ENCODE data around the gene FGF14.

Gene FGF14

GRCh38 chr13:101811284-101811839 is 590.5 kb downstream of the FGF14 start:
- no peak for DNase-seq (ENCODE audit: low read depth in 1 of 2, low spot score in 1 of 2)

GRCh38 chr13:101799196-101799595 is 602.7 kb downstream of the FGF14 start:
- no peak for DNase-seq (ENCODE audit: low read depth in 1 of 2, low spot score in 1 of 2)

- DNase-seq (ENCODE audit: low read depth in 1 of 2, low spot score in 1 of 2), result no peak
These were observed 603.4 kb downstream of the FGF14 start for GRCh38 chr13:101798437-101798836.

- no peak for DNase-seq (ENCODE audit: low read depth in 1 of 2, low spot score in 1 of 2)
These were observed 606.4 kb downstream of the FGF14 start for GRCh38 chr13:101795460-101795859.

DNA sequence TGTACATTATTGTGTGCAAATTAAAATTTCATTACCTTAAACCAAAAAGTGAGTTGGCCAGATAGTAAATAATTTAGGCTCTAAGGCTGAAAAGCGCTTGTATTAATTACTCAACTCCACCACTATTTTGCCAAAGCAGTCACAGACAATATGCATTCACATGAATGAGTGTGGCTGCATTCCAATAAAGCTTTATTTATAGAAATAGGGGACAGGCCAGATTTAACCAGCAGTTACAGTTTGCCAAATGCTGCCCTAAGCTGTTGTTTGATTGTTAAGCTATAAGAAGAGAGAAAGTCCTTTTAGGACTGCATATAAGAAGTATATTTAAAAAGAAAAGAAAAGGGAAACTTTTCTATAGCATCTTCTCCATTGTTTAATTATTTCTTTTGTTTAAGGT is 606.8 kb downstream of the FGF14 start:
- no peak for DNase-seq (ENCODE audit: low read depth in 1 of 2, low spot score in 1 of 2)

- DNase-seq (ENCODE audit: low read depth in 1 of 2, low spot score in 1 of 2), result no peak
These were observed 609.7 kb downstream of the FGF14 start for GRCh38 chr13:101792189-101792588.

DNA sequence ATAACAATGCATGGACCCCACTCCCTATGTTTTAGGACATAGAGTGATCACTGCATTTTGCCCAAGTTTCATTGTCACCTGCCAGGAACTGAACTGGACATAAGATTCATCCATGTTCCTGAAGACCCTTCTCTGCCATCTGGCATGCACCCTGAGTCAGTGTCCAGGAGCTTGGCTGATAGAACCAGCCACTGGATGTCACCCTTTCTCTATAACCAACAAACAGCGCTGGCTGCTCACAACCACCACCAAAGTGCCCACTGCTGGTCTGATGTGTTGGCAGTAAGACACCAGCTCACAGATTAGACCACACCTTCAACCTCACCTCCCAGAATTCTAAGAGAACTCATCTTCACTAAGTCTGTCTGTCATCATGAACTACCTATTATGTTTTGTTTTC is 616.0 kb downstream of the FGF14 start:
- DNase-seq (ENCODE audit: low read depth in 1 of 2, low spot score in 1 of 2), result no peak

GRCh38 chr13:101784313-101784712 is 617.5 kb downstream of the FGF14 start:
- DNase-seq (ENCODE audit: low read depth in 1 of 2, low spot score in 1 of 2), result no peak

- no peak for DNase-seq (ENCODE audit: low read depth in 1 of 2, low spot score in 1 of 2)
These were observed 618.3 kb downstream of the FGF14 start for GRCh38 chr13:101783554-101783953.

GRCh38 chr13:101780211-101780610 is 621.6 kb downstream of the FGF14 start:
- DNase-seq (ENCODE audit: low read depth in 1 of 2, low spot score in 1 of 2), result no peak

- no peak for DNase-seq (ENCODE audit: low read depth in 1 of 2, low spot score in 1 of 2)
These were observed 622.7 kb downstream of the FGF14 start for GRCh38 chr13:101779147-101779546.

GRCh38 chr13:101775267-101775666 is 626.6 kb downstream of the FGF14 start:
- DNase-seq (ENCODE audit: low read depth in 1 of 2, low spot score in 1 of 2), result no peak

- DNase-seq (ENCODE audit: low read depth in 1 of 2, low spot score in 1 of 2), result no peak
These were observed 627.5 kb downstream of the FGF14 start for GRCh38 chr13:101774393-101774792.

DNA sequence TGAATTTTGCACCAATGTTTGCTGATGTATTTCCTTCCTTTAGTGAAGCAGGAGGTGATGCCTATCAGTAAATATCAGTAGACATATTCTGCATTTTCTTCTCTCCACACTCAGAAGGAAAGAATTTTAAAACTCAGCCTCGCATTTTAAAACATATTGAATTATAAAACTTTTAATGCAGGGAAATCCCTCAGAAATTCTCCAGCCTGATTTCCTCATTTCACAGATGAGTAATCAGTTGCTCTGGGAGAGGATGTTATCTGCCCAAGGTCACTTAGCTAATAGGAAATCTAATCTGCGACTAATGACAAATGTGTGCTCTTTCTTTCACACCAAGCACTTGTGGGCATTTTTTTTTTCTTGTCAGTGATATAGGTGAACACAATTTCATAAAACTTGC is 628.8 kb downstream of the FGF14 start:
- no peak for DNase-seq (ENCODE audit: low read depth in 1 of 2, low spot score in 1 of 2)

DNA sequence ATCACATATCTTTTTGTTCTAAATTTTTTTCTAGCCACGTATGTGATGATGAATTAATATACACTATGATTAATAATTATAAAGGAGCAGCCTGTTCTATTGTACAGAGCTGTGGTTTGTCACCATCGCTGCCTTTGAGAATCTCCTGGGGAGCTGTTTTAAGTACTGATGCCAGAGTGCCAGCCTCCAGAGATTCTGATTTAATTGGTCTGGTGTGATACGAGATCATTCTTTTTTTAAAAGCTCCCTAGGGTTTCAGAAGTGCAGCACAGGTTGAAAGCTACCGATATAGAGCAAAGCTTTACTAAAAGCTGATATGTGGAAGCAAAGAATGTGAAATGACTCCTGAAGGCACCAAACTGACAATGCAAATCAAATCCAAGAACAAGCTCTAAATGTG is 634.7 kb downstream of the FGF14 start:
- no peak for DNase-seq (ENCODE audit: low read depth in 1 of 2, low spot score in 1 of 2)

GRCh38 chr13:101763191-101763590 is 638.7 kb downstream of the FGF14 start:
- no peak for DNase-seq (ENCODE audit: low read depth in 1 of 2, low spot score in 1 of 2)

- no peak for DNase-seq (ENCODE audit: low read depth in 1 of 2, low spot score in 1 of 2)
These were observed 644.3 kb downstream of the FGF14 start for GRCh38 chr13:101757446-101758039.

- DNase-seq (ENCODE audit: low read depth in 1 of 2, low spot score in 1 of 2), result no peak
These were observed 646.5 kb downstream of the FGF14 start for GRCh38 chr13:101755228-101755887.

- DNase-seq (ENCODE audit: low read depth in 1 of 2, low spot score in 1 of 2), result no peak
These were observed 649.4 kb downstream of the FGF14 start for GRCh38 chr13:101752432-101752831.

DNA sequence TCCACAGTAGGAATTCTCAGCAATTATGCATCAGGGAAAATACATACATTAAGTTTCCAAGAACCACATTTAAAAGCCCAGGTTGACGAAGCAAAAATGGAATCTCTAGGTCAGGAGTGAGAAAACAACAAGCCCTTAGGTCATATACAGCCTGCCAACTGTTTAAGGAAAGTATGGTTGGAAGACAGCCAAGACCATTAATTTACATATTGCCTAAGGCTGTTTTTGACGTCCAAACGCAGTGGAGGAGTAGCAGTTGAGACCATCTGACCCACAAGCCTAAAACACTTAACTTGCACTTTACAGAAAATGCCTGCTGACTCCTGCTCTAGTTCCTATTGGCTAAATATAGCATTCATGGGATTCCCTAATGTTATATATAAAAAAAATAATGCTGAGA is 650.4 kb downstream of the FGF14 start:
- DNase-seq (ENCODE audit: low read depth in 1 of 2, low spot score in 1 of 2), result no peak

GRCh38 chr13:101749584-101749983 is 652.3 kb downstream of the FGF14 start:
- DNase-seq (ENCODE audit: low read depth in 1 of 2, low spot score in 1 of 2), result no peak

GRCh38 chr13:101747039-101747438 is 654.8 kb downstream of the FGF14 start:
- no peak for DNase-seq (ENCODE audit: low read depth in 1 of 2, low spot score in 1 of 2)

DNA sequence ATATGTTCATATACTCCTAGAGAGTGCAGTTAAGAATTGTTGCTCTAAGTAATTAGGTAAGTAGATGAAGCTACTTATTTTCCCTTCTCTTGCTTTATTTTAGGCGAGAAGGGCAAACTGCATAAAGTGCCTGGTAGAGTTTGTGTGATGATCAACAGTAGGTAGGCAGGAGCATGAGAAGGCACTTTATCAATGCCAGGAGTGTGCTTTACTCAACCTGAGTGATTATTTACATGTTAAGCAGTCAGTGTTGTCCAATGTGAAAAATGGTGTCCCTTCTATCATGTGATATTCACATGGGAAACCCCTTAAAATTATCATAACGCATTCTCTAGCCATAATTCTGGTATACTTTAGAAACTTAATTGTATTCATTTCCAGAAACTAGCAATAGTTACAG is 655.3 kb downstream of the FGF14 start:
- no peak for DNase-seq (ENCODE audit: low read depth in 1 of 2, low spot score in 1 of 2)

Data from stimulated activated CD4-positive, alpha-beta T cell treated with anti-CD3 and anti-CD28 coated beads, Interleukin-15, amount 100 ng/mL, for 1 hour (primary cell).